ENCODE results near the gene ABLIM3. TPM values are rescaled to one million over a fixed set of nuclear protein-coding genes. Genes with fewer than 3 reads are reported as not detected.
"Not testable (repeated sequence)": the region's sequence is repeated elsewhere in the genome, so short reads cannot be mapped to it uniquely, and the experiment has no call there.

Gene ABLIM3
- total RNA-seq, 1 donor from 2014 or later, result 122 TPM

- Histone ChIP-seq H3K36me3 (peaks cover 31% of the 10 kb centered on the region), H3K9me3 (replicated peaks) (no peaks in the 10 kb centered on the region), H3K27me3 (ENCODE audit: low read depth) (no peaks in the 10 kb centered on the region), H3K4me1 (peaks cover 68% of the 10 kb centered on the region), H3K4me3 (no peak overlapping the region), H3K27ac (replicated peaks) (no peak overlapping the region)
- intact Hi-C loops (cut with micrococcal nuclease), result no loop called here
- no peak for DNase-seq
- no peak for TF ChIP-seq CTCF (IDR thresholded peaks at IDR 0.05; ENCODE audit: borderline replicate concordance)
These were observed 40.4 kb downstream of the ABLIM3 start for GRCh38 chr5:149181732-149182131.

GRCh38 chr5:149182241-149182640 is 40.9 kb downstream of the ABLIM3 start:
- peaks cover 31% of the 10 kb centered on the region for H3K36me3 ChIP-seq
- TF ChIP-seq CTCF (IDR thresholded peaks at IDR 0.05; ENCODE audit: borderline replicate concordance), result no peak
- intact Hi-C loops (cut with micrococcal nuclease), result no loop called here
- no peak overlapping the region for H3K27ac ChIP-seq (replicated peaks)
- H3K4me1 ChIP-seq, result peaks cover 68% of the 10 kb centered on the region
- DNase-seq, result no peak
- H3K27me3 ChIP-seq (ENCODE audit: low read depth), result no peaks in the 10 kb centered on the region
- H3K4me3 ChIP-seq, result no peak overlapping the region
- H3K9me3 ChIP-seq (replicated peaks), result no peaks in the 10 kb centered on the region

GRCh38 chr5:149185067-149185466 is 43.8 kb downstream of the ABLIM3 start:
- Histone ChIP-seq H3K27me3 (ENCODE audit: low read depth) (no peaks in the 10 kb centered on the region), H3K36me3 (peaks cover 31% of the 10 kb centered on the region), H3K4me3 (no peak overlapping the region), H3K9me3 (replicated peaks) (no peaks in the 10 kb centered on the region), H3K4me1 (peaks cover 51% of the 10 kb centered on the region), H3K27ac (replicated peaks) (peak overlapping the region; percentile 51)
- TF ChIP-seq CTCF (IDR thresholded peaks at IDR 0.05; ENCODE audit: borderline replicate concordance), result no peak
- no peak for DNase-seq
- intact Hi-C loops (cut with micrococcal nuclease), result no loop called here

- no peak for TF ChIP-seq CTCF (IDR thresholded peaks at IDR 0.05; ENCODE audit: borderline replicate concordance)
- intact Hi-C loops (cut with micrococcal nuclease), result no loop called here
- DNase-seq, result no peak
- Histone ChIP-seq H3K36me3 (peaks cover 31% of the 10 kb centered on the region), H3K4me1 (peaks cover 48% of the 10 kb centered on the region), H3K27me3 (ENCODE audit: low read depth) (no peaks in the 10 kb centered on the region), H3K27ac (replicated peaks) (no peak overlapping the region), H3K4me3 (no peak overlapping the region), H3K9me3 (replicated peaks) (no peaks in the 10 kb centered on the region)
These were observed 45.2 kb downstream of the ABLIM3 start for GRCh38 chr5:149186506-149186905.

- H3K27me3 ChIP-seq (ENCODE audit: low read depth); H3K4me3 ChIP-seq; intact Hi-C loops (cut with micrococcal nuclease); DNase-seq; H3K9me3 ChIP-seq (replicated peaks): not testable (repeated sequence)
- Histone ChIP-seq H3K27ac (replicated peaks) (peak overlapping the region; percentile 34), H3K36me3 (peaks cover 31% of the 10 kb centered on the region), H3K4me1 (peaks cover 53% of the 10 kb centered on the region)
These were observed 46.3 kb downstream of the ABLIM3 start for GRCh38 chr5:149187617-149188016.

GRCh38 chr5:149188383-149188782 is 47.1 kb downstream of the ABLIM3 start:
- no peak overlapping the region for H3K4me3 ChIP-seq
- no peaks in the 10 kb centered on the region for H3K27me3 ChIP-seq (ENCODE audit: low read depth)
- H3K27ac ChIP-seq (replicated peaks), result peak overlapping the region; percentile 41
- intact Hi-C loops (cut with micrococcal nuclease), result no loop called here
- H3K9me3 ChIP-seq (replicated peaks), result no peaks in the 10 kb centered on the region
- H3K36me3 ChIP-seq, result peaks cover 27% of the 10 kb centered on the region
- DNase-seq, result no peak
- no peak for TF ChIP-seq CTCF (IDR thresholded peaks at IDR 0.05; ENCODE audit: borderline replicate concordance)
- H3K4me1 ChIP-seq, result peaks cover 57% of the 10 kb centered on the region

Data from left ventricle myocardium inferior (tissue), 1 donor.